Measurements from ENCODE around the gene NAP1L4.

The NAP1L4 gene

GRCh38 chr11:3022300-3022967 is 30.3 kb upstream of the NAP1L4 start:
- H3K4me3 ChIP-seq (ENCODE audit: low read depth in 1 of 2, low read length in 2 of 2): no peak overlapping the region

DNA sequence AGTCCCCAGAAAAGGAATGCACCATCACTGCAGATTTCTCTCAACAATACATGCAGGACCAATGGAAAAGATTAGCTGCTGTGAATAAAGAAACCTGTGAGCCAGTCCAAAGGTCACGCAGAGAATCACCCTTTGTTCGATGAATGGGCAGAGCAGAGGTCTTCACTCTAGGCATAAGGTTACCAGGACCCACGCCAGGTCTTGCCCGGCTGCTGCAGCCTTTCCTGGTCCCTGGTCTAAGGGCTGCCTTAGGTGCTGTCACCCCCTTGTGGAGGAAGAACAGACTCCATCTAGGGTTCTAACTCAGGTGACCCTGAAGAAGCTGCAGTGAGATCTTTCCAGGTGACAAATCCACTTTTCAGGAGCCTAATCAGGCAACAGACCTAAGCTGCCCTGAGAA is 29.0 kb upstream of the NAP1L4 start:
- Histone ChIP-seq H3K36me3 (ENCODE audit: insufficient read depth, low read length) (peaks cover 55% of the 10 kb centered on the region), H3K9ac (ENCODE audit: low read length) (no peak overlapping the region), H3K4me3 (ENCODE audit: low read depth in 1 of 2, low read length in 2 of 2) (no peak overlapping the region), H3K4me1 (ENCODE audit: insufficient read depth, low read length) (no peaks in the 10 kb centered on the region), H3K9me3 (ENCODE audit: low read length) (no peaks in the 10 kb centered on the region), H3K27me3 (ENCODE audit: control insufficient read depth in 1 of 2, insufficient read depth in 2 of 2, low read length in 2 of 2) (no peaks in the 10 kb centered on the region), H3K27ac (ENCODE audit: low read depth, low read length) (no peak overlapping the region)

More at GRCh38 chr11:3022300-3022967, 30.3 kb upstream of the NAP1L4 start:
- peaks cover 54% of the 10 kb centered on the region for H3K36me3 ChIP-seq (ENCODE audit: insufficient read depth, low read length)
- H3K9ac ChIP-seq (ENCODE audit: low read length): no peak overlapping the region
- H3K27ac ChIP-seq (ENCODE audit: low read depth, low read length): no peak overlapping the region
- no peaks in the 10 kb centered on the region for H3K27me3 ChIP-seq (ENCODE audit: control insufficient read depth in 1 of 2, insufficient read depth in 2 of 2, low read length in 2 of 2)
- H3K9me3 ChIP-seq (ENCODE audit: low read length): no peaks in the 10 kb centered on the region
- H3K4me1 ChIP-seq (ENCODE audit: insufficient read depth, low read length): no peaks in the 10 kb centered on the region

GRCh38 chr11:3020011-3020410 is 27.9 kb upstream of the NAP1L4 start:
- Histone ChIP-seq H3K9ac (ENCODE audit: low read length) (no peak overlapping the region), H3K4me1 (ENCODE audit: insufficient read depth, low read length) (no peaks in the 10 kb centered on the region), H3K4me3 (ENCODE audit: low read depth in 1 of 2, low read length in 2 of 2) (no peak overlapping the region), H3K36me3 (ENCODE audit: insufficient read depth, low read length) (peaks cover 60% of the 10 kb centered on the region), H3K9me3 (ENCODE audit: low read length) (no peaks in the 10 kb centered on the region), H3K27ac (ENCODE audit: low read depth, low read length) (no peak overlapping the region), H3K27me3 (ENCODE audit: control insufficient read depth in 1 of 2, insufficient read depth in 2 of 2, low read length in 2 of 2) (no peaks in the 10 kb centered on the region)

DNA sequence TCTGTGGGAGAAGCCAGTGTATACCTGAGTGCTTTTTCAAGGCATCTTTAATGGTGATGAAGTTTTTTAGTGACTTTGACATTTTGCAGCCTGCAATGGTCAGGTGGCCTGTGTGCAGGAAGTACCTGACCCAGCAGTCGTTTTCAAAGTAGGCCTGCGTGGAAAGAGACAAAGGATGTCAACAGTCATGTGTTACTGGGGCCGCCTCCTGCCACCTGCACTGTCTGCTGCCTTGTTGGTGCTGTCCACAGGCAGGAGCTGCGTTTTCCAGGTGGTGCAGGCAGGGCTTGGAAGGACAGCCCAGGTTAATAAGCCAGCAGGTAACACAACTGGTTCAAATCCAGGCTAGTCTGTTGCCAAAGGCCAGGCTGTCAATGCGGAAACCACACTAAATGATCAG is 26.5 kb upstream of the NAP1L4 start:
- Histone ChIP-seq H3K4me3 (ENCODE audit: low read depth in 1 of 2, low read length in 2 of 2) (no peak overlapping the region), H3K27me3 (ENCODE audit: control insufficient read depth in 1 of 2, insufficient read depth in 2 of 2, low read length in 2 of 2) (no peaks in the 10 kb centered on the region), H3K27ac (ENCODE audit: low read depth, low read length) (no peak overlapping the region), H3K9ac (ENCODE audit: low read length) (no peak overlapping the region), H3K36me3 (ENCODE audit: insufficient read depth, low read length) (peaks cover 74% of the 10 kb centered on the region), H3K9me3 (ENCODE audit: low read length) (no peaks in the 10 kb centered on the region), H3K4me1 (ENCODE audit: insufficient read depth, low read length) (no peaks in the 10 kb centered on the region)

DNA sequence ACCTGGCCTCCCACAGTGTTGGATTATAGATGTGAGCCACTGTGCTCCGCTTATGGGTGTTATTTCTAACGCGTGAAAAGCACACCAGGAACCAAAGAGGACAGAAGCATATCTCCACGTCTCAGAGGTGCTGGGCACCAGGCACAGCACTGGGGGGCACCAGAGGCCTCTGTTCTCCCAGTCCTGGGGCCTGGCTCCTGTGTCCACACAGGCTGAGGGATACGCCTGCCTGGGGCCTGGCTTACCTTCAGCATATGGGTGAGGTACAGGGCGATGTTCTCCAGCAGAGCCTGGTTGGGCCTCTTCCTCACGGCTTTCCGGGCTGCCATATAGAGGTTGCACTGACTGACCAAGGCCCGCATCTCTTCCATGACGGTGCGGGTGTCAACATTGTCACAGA is 24.7 kb upstream of the NAP1L4 start:
- no peaks in the 10 kb centered on the region for H3K4me1 ChIP-seq (ENCODE audit: insufficient read depth, low read length)
- H3K36me3 ChIP-seq (ENCODE audit: insufficient read depth, low read length): peaks cover 82% of the 10 kb centered on the region
- no peak overlapping the region for H3K27ac ChIP-seq (ENCODE audit: low read depth, low read length)
- no peak overlapping the region for H3K4me3 ChIP-seq (ENCODE audit: low read depth in 1 of 2, low read length in 2 of 2)
- no peaks in the 10 kb centered on the region for H3K9me3 ChIP-seq (ENCODE audit: low read length)
- no peaks in the 10 kb centered on the region for H3K27me3 ChIP-seq (ENCODE audit: control insufficient read depth in 1 of 2, insufficient read depth in 2 of 2, low read length in 2 of 2)
- H3K9ac ChIP-seq (ENCODE audit: low read length): no peak overlapping the region

GRCh38 chr11:3015796-3016195 is 23.7 kb upstream of the NAP1L4 start:
- Histone ChIP-seq H3K27ac (ENCODE audit: low read depth, low read length) (no peak overlapping the region), H3K9ac (ENCODE audit: low read length) (no peak overlapping the region), H3K27me3 (ENCODE audit: control insufficient read depth in 1 of 2, insufficient read depth in 2 of 2, low read length in 2 of 2) (no peaks in the 10 kb centered on the region), H3K9me3 (ENCODE audit: low read length) (no peaks in the 10 kb centered on the region), H3K4me1 (ENCODE audit: insufficient read depth, low read length) (no peaks in the 10 kb centered on the region), H3K4me3 (ENCODE audit: low read depth in 1 of 2, low read length in 2 of 2) (no peak overlapping the region), H3K36me3 (ENCODE audit: insufficient read depth, low read length) (peaks cover 85% of the 10 kb centered on the region)

GRCh38 chr11:3014943-3015342 is 22.8 kb upstream of the NAP1L4 start:
- Histone ChIP-seq H3K4me1 (ENCODE audit: insufficient read depth, low read length) (no peaks in the 10 kb centered on the region), H3K27ac (ENCODE audit: low read depth, low read length) (no peak overlapping the region), H3K27me3 (ENCODE audit: control insufficient read depth in 1 of 2, insufficient read depth in 2 of 2, low read length in 2 of 2) (no peaks in the 10 kb centered on the region), H3K36me3 (ENCODE audit: insufficient read depth, low read length) (peaks cover 82% of the 10 kb centered on the region), H3K4me3 (ENCODE audit: low read depth in 1 of 2, low read length in 2 of 2) (no peak overlapping the region), H3K9ac (ENCODE audit: low read length) (no peak overlapping the region), H3K9me3 (ENCODE audit: low read length) (no peaks in the 10 kb centered on the region)

GRCh38 chr11:3014057-3014938 is 22.2 kb upstream of the NAP1L4 start:
- H3K4me1 ChIP-seq (ENCODE audit: insufficient read depth, low read length): no peaks in the 10 kb centered on the region
- no peaks in the 10 kb centered on the region for H3K27me3 ChIP-seq (ENCODE audit: control insufficient read depth in 1 of 2, insufficient read depth in 2 of 2, low read length in 2 of 2)
- H3K9ac ChIP-seq (ENCODE audit: low read length): no peak overlapping the region
- peaks cover 82% of the 10 kb centered on the region for H3K36me3 ChIP-seq (ENCODE audit: insufficient read depth, low read length)
- H3K4me3 ChIP-seq (ENCODE audit: low read depth in 1 of 2, low read length in 2 of 2): no peak overlapping the region
- H3K27ac ChIP-seq (ENCODE audit: low read depth, low read length): no peak overlapping the region
- no peaks in the 10 kb centered on the region for H3K9me3 ChIP-seq (ENCODE audit: low read length)

GRCh38 chr11:3011891-3012885 is 20.1 kb upstream of the NAP1L4 start:
- Histone ChIP-seq H3K9ac (ENCODE audit: low read length) (no peak overlapping the region), H3K27me3 (ENCODE audit: control insufficient read depth in 1 of 2, insufficient read depth in 2 of 2, low read length in 2 of 2) (no peaks in the 10 kb centered on the region), H3K36me3 (ENCODE audit: insufficient read depth, low read length) (peaks cover 76% of the 10 kb centered on the region), H3K4me1 (ENCODE audit: insufficient read depth, low read length) (no peaks in the 10 kb centered on the region), H3K9me3 (ENCODE audit: low read length) (no peaks in the 10 kb centered on the region), H3K4me3 (ENCODE audit: low read depth in 1 of 2, low read length in 2 of 2) (no peak overlapping the region), H3K27ac (ENCODE audit: low read depth, low read length) (no peak overlapping the region)

- Histone ChIP-seq H3K27me3 (ENCODE audit: control insufficient read depth in 1 of 2, insufficient read depth in 2 of 2, low read length in 2 of 2) (no peaks in the 10 kb centered on the region), H3K4me3 (ENCODE audit: low read depth in 1 of 2, low read length in 2 of 2) (no peak overlapping the region), H3K36me3 (ENCODE audit: insufficient read depth, low read length) (peaks cover 75% of the 10 kb centered on the region), H3K4me1 (ENCODE audit: insufficient read depth, low read length) (no peaks in the 10 kb centered on the region), H3K9me3 (ENCODE audit: low read length) (no peaks in the 10 kb centered on the region), H3K27ac (ENCODE audit: low read depth, low read length) (no peak overlapping the region), H3K9ac (ENCODE audit: low read length) (no peak overlapping the region)
Measured at GRCh38 chr11:3010521-3011275, 18.6 kb upstream of the NAP1L4 start.
